ENCODE data around the gene TMEM151B.

DNA sequence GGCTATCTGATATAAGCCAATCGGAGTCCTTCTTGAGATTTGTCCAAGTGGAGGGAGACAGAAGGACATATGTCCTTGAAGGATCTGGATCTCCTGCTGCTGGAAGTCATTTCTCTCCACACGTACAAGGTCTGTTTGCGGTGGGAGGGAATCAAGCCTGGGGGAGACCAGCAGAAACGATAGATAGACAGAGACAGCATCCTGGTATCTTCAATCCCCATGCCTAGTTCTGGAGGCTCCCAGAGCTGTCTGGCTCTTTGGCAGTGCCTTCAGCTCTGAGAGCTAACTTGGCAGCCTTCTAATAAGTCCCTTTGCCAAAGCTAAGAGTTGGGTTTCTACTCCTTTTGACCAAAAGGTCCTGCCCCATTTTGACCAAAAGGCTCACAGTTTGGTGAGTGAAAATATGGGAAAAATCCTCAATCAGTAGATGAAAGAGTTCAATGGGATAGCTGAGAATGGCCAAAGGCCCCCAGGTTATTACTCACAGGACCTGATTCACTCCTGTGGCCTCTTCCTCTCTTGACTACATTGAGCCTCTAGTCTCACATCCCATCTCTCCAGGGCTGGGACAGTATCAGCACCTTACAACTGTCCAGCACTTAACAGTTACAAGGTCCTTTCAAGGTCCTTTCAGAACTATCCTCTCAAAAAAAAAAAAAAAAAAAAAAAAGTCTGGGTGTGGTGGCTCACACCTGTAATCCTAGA is 22.6 kb downstream of the TMEM151B start:
- TF ChIP-seq EZH2 (IDR thresholded peaks at IDR 0.05) (no peak), POLR2AphosphoS5 (IDR thresholded peaks at IDR 0.05; ENCODE audit: borderline replicate concordance, low read depth, low read length) (no peak), FOXP2 (optimal IDR thresholded peaks at IDR 0.05; ENCODE audit: control extremely low read depth, extremely low read length, insufficient read depth) (no peak)

All from SK-N-MC (cell line).